B cell (primary cell): ENCODE measurements around the gene C7orf33.

Experiments used
- EZH2 ChIP-seq: IDR thresholded peaks from 2 replicates; pipeline ENCODE4 v1.6.1; 2012; ENCODE audit warnings: borderline replicate concordance, low read depth, mild to moderate bottlenecking, moderate library complexity, low read length; ENCODE audit not compliant: insufficient read depth, poor library complexity, severe bottlenecking
- TF ChIP-seq, protein P1 (sequence below): fragments of 200-600 bp; IDR thresholded peaks from one replicate; pipeline ENCODE4 v1.8.0; 2022; ENCODE audit warnings: antibody characterized with exemption, mild to moderate bottlenecking

DNA sequence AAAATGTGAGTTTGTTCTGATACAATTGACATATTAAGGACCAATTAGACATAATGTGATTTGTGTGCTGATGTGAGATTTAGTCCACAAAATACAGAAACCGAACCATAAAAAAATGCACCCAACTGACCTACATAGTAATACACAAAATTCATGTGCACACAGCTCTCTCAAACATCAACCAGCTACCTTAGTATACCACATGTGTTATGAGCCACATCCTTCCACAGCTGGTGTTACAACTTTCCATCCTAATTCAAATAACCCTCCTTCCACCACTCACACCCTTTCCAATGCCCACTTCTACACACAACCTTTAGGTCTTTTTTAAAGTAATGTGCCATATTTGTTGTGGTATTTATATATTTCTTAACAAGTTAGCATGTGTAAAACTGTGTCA lies 31.7 kb upstream of the C7orf33 start:
- TF ChIP-seq, protein P1, sequence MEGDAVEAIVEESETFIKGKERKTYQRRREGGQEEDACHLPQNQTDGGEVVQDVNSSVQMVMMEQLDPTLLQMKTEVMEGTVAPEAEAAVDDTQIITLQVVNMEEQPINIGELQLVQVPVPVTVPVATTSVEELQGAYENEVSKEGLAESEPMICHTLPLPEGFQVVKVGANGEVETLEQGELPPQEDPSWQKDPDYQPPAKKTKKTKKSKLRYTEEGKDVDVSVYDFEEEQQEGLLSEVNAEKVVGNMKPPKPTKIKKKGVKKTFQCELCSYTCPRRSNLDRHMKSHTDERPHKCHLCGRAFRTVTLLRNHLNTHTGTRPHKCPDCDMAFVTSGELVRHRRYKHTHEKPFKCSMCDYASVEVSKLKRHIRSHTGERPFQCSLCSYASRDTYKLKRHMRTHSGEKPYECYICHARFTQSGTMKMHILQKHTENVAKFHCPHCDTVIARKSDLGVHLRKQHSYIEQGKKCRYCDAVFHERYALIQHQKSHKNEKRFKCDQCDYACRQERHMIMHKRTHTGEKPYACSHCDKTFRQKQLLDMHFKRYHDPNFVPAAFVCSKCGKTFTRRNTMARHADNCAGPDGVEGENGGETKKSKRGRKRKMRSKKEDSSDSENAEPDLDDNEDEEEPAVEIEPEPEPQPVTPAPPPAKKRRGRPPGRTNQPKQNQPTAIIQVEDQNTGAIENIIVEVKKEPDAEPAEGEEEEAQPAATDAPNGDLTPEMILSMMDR, result no peak
- no peak for TF ChIP-seq EZH2
